Neuronal stem cell (in vitro differentiated cells): ENCODE results near the gene GPC2.
"Not testable (repeated sequence)": the region's sequence is repeated elsewhere in the genome, so short reads cannot be mapped to it uniquely, and the experiment has no call there.

ENCODE experiments used
- DNase-seq: peaks from one replicate; pipeline ENCODE4 v3.0.0-alpha.2; 2013; ENCODE audit warnings: low spot score
- H2AFZ ChIP-seq: one replicate; pipeline ENCODE4 v1.6.1; 2013; ENCODE audit warnings: mild to moderate bottlenecking, low read length, inconsistent platforms
- H2AK5ac ChIP-seq: 2 replicates; pipeline ENCODE4 v1.6.1; 2013; ENCODE audit warnings: low read depth, mild to moderate bottlenecking, inconsistent platforms, low read length, moderate library complexity, mixed read lengths
- H2BK120ac ChIP-seq: 2 replicates; pipeline ENCODE4 v1.6.1; 2013; ENCODE audit warnings: low read depth, mild to moderate bottlenecking, inconsistent platforms, low read length, moderate library complexity, mixed read lengths
- H2BK12ac ChIP-seq: one replicate; pipeline ENCODE4 v1.6.1; 2013; ENCODE audit warnings: low read length, inconsistent platforms
- H2BK15ac ChIP-seq: 2 replicates; pipeline ENCODE4 v1.6.1; 2013; ENCODE audit warnings: mild to moderate bottlenecking, low read length, inconsistent platforms, mixed read lengths
- H2BK5ac ChIP-seq: one replicate; pipeline ENCODE4 v1.6.1; 2013; ENCODE audit warnings: inconsistent platforms, mild to moderate bottlenecking, low read length, moderate library complexity
- H3K14ac ChIP-seq: one replicate; pipeline ENCODE4 v1.6.1; 2013; ENCODE audit warnings: low read length, inconsistent platforms
- H3K18ac ChIP-seq: 2 replicates; pipeline ENCODE4 v1.6.1; 2013; ENCODE audit warnings: low read length, inconsistent platforms
- H3K23ac ChIP-seq: 2 replicates; pipeline ENCODE4 v1.6.1; 2013; ENCODE audit warnings: low read depth, mild to moderate bottlenecking, mixed read lengths, low read length, inconsistent platforms; ENCODE audit not compliant: poor library complexity
- H3K27ac ChIP-seq: replicated peaks from 3 replicates; pipeline ENCODE4 v1.5.1; 2013; ENCODE audit warnings: low read length, inconsistent platforms
- H3K27me3 ChIP-seq, 3 experiments: 2 replicates each; pipeline ENCODE4 v1.6.1; 2013; ENCODE audit warnings: low read length in 3 of 3, mild to moderate bottlenecking in 2 of 3, inconsistent platforms in 1 of 3, low read depth in 1 of 3, mixed read lengths in 1 of 3, moderate library complexity in 1 of 3; ENCODE audit not compliant: control insufficient read depth in 3 of 3, insufficient read depth in 3 of 3
- H3K36me3 ChIP-seq, 2 donors: replicated peaks in 1 of 2; 2 replicates each; pipeline ENCODE4 v1.6.1; 2013; ENCODE audit warnings: low read length in 2 of 2; ENCODE audit not compliant: control insufficient read depth in 2 of 2, insufficient read depth in 2 of 2
- H3K4ac ChIP-seq: 2 replicates; pipeline ENCODE4 v1.6.1; 2013; ENCODE audit warnings: inconsistent platforms, mild to moderate bottlenecking, low read length, moderate library complexity
- H3K4me1 ChIP-seq, 2 donors: 1 replicate in 1 of 2; 2 replicates in 1 of 2; pipeline ENCODE4 v1.6.1; 2013; ENCODE audit warnings: low read length in 2 of 2, low read depth in 1 of 2; ENCODE audit not compliant: control insufficient read depth in 2 of 2, insufficient read depth in 1 of 2
- H3K4me2 ChIP-seq: one replicate; pipeline ENCODE4 v1.6.1; 2013; ENCODE audit warnings: mild to moderate bottlenecking, low read length, inconsistent platforms; ENCODE audit not compliant: insufficient read depth, poor library complexity, severe bottlenecking
- H3K4me3 ChIP-seq, 2 donors: 2 replicates each; pipeline ENCODE4 v1.5.1; 2013; ENCODE audit warnings: low read length in 2 of 2, mild to moderate bottlenecking in 2 of 2, inconsistent platforms in 1 of 2, moderate library complexity in 1 of 2
- H3K79me1 ChIP-seq: one replicate; pipeline ENCODE4 v1.6.1; 2013; ENCODE audit warnings: low read depth, mild to moderate bottlenecking, inconsistent platforms, low read length, moderate library complexity
- H3K9ac ChIP-seq: one replicate; pipeline ENCODE4 v1.6.1; 2013; ENCODE audit warnings: mild to moderate bottlenecking, low read depth, low read length, inconsistent platforms; ENCODE audit not compliant: poor library complexity
- H3K9me3 ChIP-seq, 2 donors: replicated peaks in 1 of 2; 2 replicates each; pipeline versions ENCODE3 to v1.6.1; 2013; ENCODE audit warnings: low read length in 2 of 2, mild to moderate bottlenecking in 2 of 2, inconsistent platforms in 1 of 2, low read depth in 1 of 2, mixed read lengths in 1 of 2, moderate library complexity in 1 of 2; ENCODE audit not compliant: control insufficient read depth in 2 of 2, insufficient read depth in 1 of 2
- H4K8ac ChIP-seq: one replicate; pipeline ENCODE4 v1.6.1; 2013; ENCODE audit warnings: low read depth, mild to moderate bottlenecking, inconsistent platforms, low read length, moderate library complexity
- H4K91ac ChIP-seq: one replicate; pipeline ENCODE4 v1.6.1; 2013; ENCODE audit warnings: low read length, low read depth, mild to moderate bottlenecking, inconsistent platforms; ENCODE audit not compliant: poor library complexity
- WGBS, 2 donors: extraction: QIAGEN DNeasy Blood & Tissue Kit; methylation state at CpG; one replicate each; pipeline ENCODE4 v1.1.7; 2013; ENCODE audit warnings: missing lambda C conversion rate in 2 of 2, mixed read lengths in 1 of 2; ENCODE audit not compliant: insufficient read length in 2 of 2, insufficient replicate concordance in 1 of 2; ENCODE audit errors: extremely low coverage in 2 of 2; 5-methylcytosine and 5-hydroxymethylcytosine counted together

GPC2 gene

GRCh38 chr7:100192969-100193368 lies 15.8 kb upstream of the GPC2 start:
- DNase-seq, result no peak
- Histone ChIP-seq H2AFZ (no peak overlapping the region), H3K4ac (no peak overlapping the region), H3K27me3 (no peaks in the 10 kb centered on the region), H3K4me3 (no peak overlapping the region), H2BK120ac (no peak overlapping the region), H3K9me3 (no peaks in the 10 kb centered on the region), H3K4me1 (no peaks in the 10 kb centered on the region), H3K36me3 (no peaks in the 10 kb centered on the region), H3K27ac (no peak overlapping the region), H3K23ac (no peak overlapping the region), H2BK12ac (no peak overlapping the region), H3K4me2 (no peak overlapping the region), H3K9ac (no peak overlapping the region), H2BK15ac (no peak overlapping the region), H3K18ac (no peak overlapping the region), H3K14ac (no peak overlapping the region), H4K8ac (no peak overlapping the region), H2AK5ac (no peak overlapping the region), H4K91ac (no peak overlapping the region), H2BK5ac (no peak overlapping the region), H3K79me1 (no peaks in the 10 kb centered on the region)
- no CpG with 5 or more reads among the region's 3 CpGs for WGBS, 2 donors

GRCh38 chr7:100192281-100192862 lies 15.2 kb upstream of the GPC2 start:
- not testable (repeated sequence) for H3K4me3 ChIP-seq, H3K14ac ChIP-seq, H2BK5ac ChIP-seq, H3K18ac ChIP-seq, H3K9me3 ChIP-seq, H2BK120ac ChIP-seq, H3K36me3 ChIP-seq, H4K8ac ChIP-seq, H2AFZ ChIP-seq, H3K27me3 ChIP-seq, H2BK12ac ChIP-seq, H3K4ac ChIP-seq, H3K9ac ChIP-seq, H3K79me1 ChIP-seq, H3K27ac ChIP-seq, DNase-seq, H3K4me2 ChIP-seq, H2AK5ac ChIP-seq, H3K23ac ChIP-seq, H4K91ac ChIP-seq, H3K4me1 ChIP-seq, H2BK15ac ChIP-seq
- WGBS, 2 donors, result no CpG with 5 or more reads among the region's 6 CpGs

GRCh38 chr7:100191775-100192174 lies 14.6 kb upstream of the GPC2 start:
- Histone ChIP-seq H3K27ac (no peak overlapping the region), H3K79me1 (no peaks in the 10 kb centered on the region), H3K36me3 (no peaks in the 10 kb centered on the region), H2AK5ac (no peak overlapping the region), H4K8ac (no peak overlapping the region), H2BK15ac (no peak overlapping the region), H3K18ac (no peak overlapping the region), H3K4me1 (no peaks in the 10 kb centered on the region), H3K9me3 (no peaks in the 10 kb centered on the region), H3K27me3 (no peaks in the 10 kb centered on the region), H3K14ac (no peak overlapping the region), H2AFZ (no peak overlapping the region), H3K9ac (no peak overlapping the region), H3K4me3 (no peak overlapping the region), H4K91ac (no peak overlapping the region), H2BK5ac (no peak overlapping the region), H3K23ac (no peak overlapping the region), H2BK12ac (no peak overlapping the region), H3K4ac (no peak overlapping the region), H2BK120ac (no peak overlapping the region), H3K4me2 (no peak overlapping the region)
- DNase-seq, result no peak
- no CpG with 5 or more reads among the region's 2 CpGs for WGBS, 2 donors

- Histone ChIP-seq H3K9ac (no peak overlapping the region), H3K18ac (no peak overlapping the region), H3K9me3 (no peaks in the 10 kb centered on the region), H3K4ac (no peak overlapping the region), H3K36me3 (no peaks in the 10 kb centered on the region), H2BK5ac (no peak overlapping the region), H4K8ac (no peak overlapping the region), H3K27me3 (no peaks in the 10 kb centered on the region), H2AFZ (no peak overlapping the region), H2BK120ac (no peak overlapping the region), H4K91ac (no peak overlapping the region), H3K79me1 (no peaks in the 10 kb centered on the region), H3K4me3 (no peak overlapping the region), H3K4me1 (no peaks in the 10 kb centered on the region), H2BK15ac (no peak overlapping the region), H3K27ac (no peak overlapping the region), H3K4me2 (no peak overlapping the region), H3K14ac (no peak overlapping the region), H2BK12ac (no peak overlapping the region), H2AK5ac (no peak overlapping the region), H3K23ac (no peak overlapping the region)
- no CpG with 5 or more reads among the region's 4 CpGs for WGBS, 2 donors
- no peak for DNase-seq
Observed at GRCh38 chr7:100190048-100190711, 13.0 kb upstream of the GPC2 start.
